Measurements from ENCODE around the gene DTX3L.
"Not testable (repeated sequence)": the region's sequence is repeated elsewhere in the genome, so short reads cannot be mapped to it uniquely, and the experiment has no call there.

DTX3L gene

GRCh38 chr3:122562923-122563716, 1.0 kb upstream of the DTX3L start:
- Mint-ChIP-seq H3K4me1 (peaks cover 6% of the 10 kb centered on the region), H3K27ac (no peak overlapping the region), H3K27me3 (ENCODE audit: low read depth, poor library complexity) (peaks cover 53% of the 10 kb centered on the region), H3K4me3 (peak overlapping the region; percentile 80), H3K9me3 (no peaks in the 10 kb centered on the region), H3K36me3 (ENCODE audit: low read depth) (no peaks in the 10 kb centered on the region)
- no peak for DNase-seq
- TF ChIP-seq CTCF (IDR thresholded peaks at IDR 0.05): no peak

DNA sequence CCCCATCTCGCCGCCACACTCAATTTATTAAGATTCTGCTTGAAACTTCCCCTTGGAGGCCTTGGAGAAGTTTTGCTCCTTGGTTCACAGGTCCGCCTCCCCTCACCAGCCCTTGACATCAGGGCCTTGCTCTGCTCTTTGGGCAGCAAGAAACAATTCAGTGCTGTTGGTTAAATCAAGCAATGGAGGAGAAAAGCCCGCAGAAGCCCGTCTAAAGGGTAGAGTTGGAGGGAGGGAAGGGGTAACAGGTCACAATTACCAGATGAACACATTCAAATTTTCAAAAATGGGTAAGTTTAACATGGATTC, 467 bp upstream of the DTX3L start:
- Mint-ChIP-seq H3K27me3 (ENCODE audit: low read depth, poor library complexity) (peaks cover 53% of the 10 kb centered on the region), H3K9me3 (no peaks in the 10 kb centered on the region), H3K36me3 (ENCODE audit: low read depth) (no peaks in the 10 kb centered on the region), H3K4me1 (peaks cover 8% of the 10 kb centered on the region), H3K4me3 (peak overlapping the region; percentile 80), H3K27ac (no peak overlapping the region)
- no peak for DNase-seq
- no peak for TF ChIP-seq CTCF (IDR thresholded peaks at IDR 0.05)

- not testable (repeated sequence) for H3K9me3 Mint-ChIP-seq; H3K36me3 Mint-ChIP-seq (ENCODE audit: low read depth); H3K27ac Mint-ChIP-seq; H3K4me3 Mint-ChIP-seq; DNase-seq
- Mint-ChIP-seq H3K27me3 (ENCODE audit: low read depth, poor library complexity) (peaks cover 31% of the 10 kb centered on the region), H3K4me1 (peaks cover 16% of the 10 kb centered on the region)
Measured at GRCh38 chr3:122568131-122568530, 4.0 kb downstream of the DTX3L start.

DNA sequence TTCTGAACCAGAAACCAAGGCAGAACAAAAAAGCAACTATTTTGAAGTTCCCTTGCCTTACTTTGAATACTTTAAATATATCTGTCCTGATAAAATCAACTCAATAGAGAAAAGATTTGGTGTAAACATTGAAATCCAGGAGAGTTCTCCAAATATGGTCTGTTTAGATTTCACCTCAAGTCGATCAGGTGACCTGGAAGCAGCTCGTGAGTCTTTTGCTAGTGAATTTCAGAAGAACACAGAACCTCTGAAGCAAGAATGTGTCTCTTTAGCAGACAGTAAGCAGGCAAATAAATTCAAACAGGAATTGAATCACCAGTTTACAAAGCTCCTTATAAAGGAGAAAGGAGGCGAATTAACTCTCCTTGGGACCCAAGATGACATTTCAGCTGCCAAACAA, 4.6 kb downstream of the DTX3L start:
- Mint-ChIP-seq H3K27ac (no peak overlapping the region), H3K36me3 (ENCODE audit: low read depth) (no peaks in the 10 kb centered on the region), H3K4me1 (peaks cover 18% of the 10 kb centered on the region), H3K4me3 (no peak overlapping the region), H3K9me3 (no peaks in the 10 kb centered on the region), H3K27me3 (ENCODE audit: low read depth, poor library complexity) (peaks cover 27% of the 10 kb centered on the region)
- TF ChIP-seq CTCF (IDR thresholded peaks at IDR 0.05): no peak
- no peak for DNase-seq

DNA sequence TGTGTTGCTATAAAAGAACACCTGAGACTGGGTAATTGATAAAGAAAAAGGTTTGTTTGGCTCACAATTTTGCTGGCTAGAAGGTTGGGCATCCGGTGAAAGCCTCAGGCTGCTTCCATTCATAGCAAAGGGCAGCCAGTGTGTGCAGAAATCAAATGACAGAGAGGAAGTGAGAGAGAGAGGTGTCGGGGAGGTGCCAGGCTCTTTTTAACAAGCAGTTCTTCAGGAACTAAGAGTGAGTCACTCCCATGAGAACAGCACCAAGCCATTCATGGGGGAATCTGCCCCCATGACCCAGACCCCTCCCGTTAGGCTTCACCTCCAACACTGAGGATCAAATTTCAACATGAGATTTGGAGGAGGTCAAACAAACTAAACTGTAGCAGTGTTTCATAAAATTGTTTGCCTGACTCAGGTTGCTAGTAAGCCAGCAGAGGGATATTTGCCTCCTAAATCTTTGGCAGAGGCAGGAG, 8.8 kb downstream of the DTX3L start:
- Mint-ChIP-seq H3K36me3 (ENCODE audit: low read depth) (no peaks in the 10 kb centered on the region), H3K27ac (peak overlapping the region; percentile 82), H3K27me3 (ENCODE audit: low read depth, poor library complexity) (peaks cover 31% of the 10 kb centered on the region), H3K4me3 (no peak overlapping the region), H3K9me3 (no peaks in the 10 kb centered on the region), H3K4me1 (peaks cover 33% of the 10 kb centered on the region)
- no peak for TF ChIP-seq CTCF (IDR thresholded peaks at IDR 0.05)
- no peak for DNase-seq

- no peak for DNase-seq
- Mint-ChIP-seq H3K36me3 (ENCODE audit: low read depth) (no peaks in the 10 kb centered on the region), H3K9me3 (peaks cover 8% of the 10 kb centered on the region), H3K27me3 (ENCODE audit: low read depth, poor library complexity) (peaks cover 49% of the 10 kb centered on the region), H3K4me3 (no peak overlapping the region), H3K27ac (no peak overlapping the region), H3K4me1 (peaks cover 33% of the 10 kb centered on the region)
- no peak for TF ChIP-seq CTCF (IDR thresholded peaks at IDR 0.05)
Measured at GRCh38 chr3:122576174-122576940, 12.2 kb downstream of the DTX3L start.

All from nephron progenitor cell (in vitro differentiated cells).